A673 (cell line): Measurements from ENCODE around the gene CEND1. TPM values are rescaled to one million over a fixed set of nuclear protein-coding genes. Genes with fewer than 3 reads are reported as not detected.

ENCODE experiments used
- BruUV-seq: library from RNA; stranded (reverse); fragments of 400-500 nt; replicated peaks from 2 replicates; lab custom pipeline; 2021; lab: Mats Ljungman, UMichigan
- CTCF ChIA-PET: fragments of 300-600 bp; sonication (Branson Sonifier 250); formaldehyde crosslinking; loops from one replicate; lab custom pipeline; 2022; ENCODE audit warnings: antibody characterized with exemption; lab: Charles Lee
- POLR2A ChIA-PET: fragments of 300-600 bp; sonication (Branson Sonifier 250); formaldehyde crosslinking; loops from one replicate; lab custom pipeline; 2022; ENCODE audit warnings: antibody characterized with exemption; ENCODE audit not compliant: low non-redundant PET; lab: Charles Lee
- DNase-seq: peaks from one replicate; pipeline ENCODE4 v3.0.0-alpha.2; 2015; ENCODE audit warnings: low spot score
- H3K27ac ChIP-seq: fragments of 200-600 bp; sonication (generic); 2 replicates; pipeline ENCODE4 v1.5.1; 2016; ENCODE audit warnings: mixed run types, low read depth, mild to moderate bottlenecking, mixed read lengths, antibody characterized with exemption, low read length; ENCODE audit not compliant: poor library complexity, severe bottlenecking
- H3K27me3 ChIP-seq: fragments of 200-600 bp; sonication (generic); replicated peaks from 2 replicates; pipeline ENCODE4 v1.6.1; 2017; ENCODE audit warnings: mixed run types, low read depth, mild to moderate bottlenecking, mixed read lengths, antibody characterized with exemption, low read length; ENCODE audit not compliant: insufficient read depth, poor library complexity
- H3K36me3 ChIP-seq: fragments of 200-600 bp; sonication (generic); 2 replicates; pipeline ENCODE4 v1.6.1; 2016; ENCODE audit warnings: mixed run types, mild to moderate bottlenecking, mixed read lengths, antibody characterized with exemption, low read length; ENCODE audit not compliant: insufficient read depth, poor library complexity, severe bottlenecking
- H3K4me1 ChIP-seq: fragments of 200-600 bp; sonication (generic); 2 replicates; pipeline ENCODE4 v1.6.1; 2017; ENCODE audit warnings: mixed run types, mild to moderate bottlenecking, mixed read lengths, antibody characterized with exemption, low read length; ENCODE audit not compliant: insufficient read depth, poor library complexity, severe bottlenecking
- H3K4me3 ChIP-seq: fragments of 200-600 bp; sonication (generic); 2 replicates; pipeline ENCODE4 v1.5.1; 2016; ENCODE audit warnings: low read depth, mixed run types, mild to moderate bottlenecking, mixed read lengths, low read length; ENCODE audit not compliant: poor library complexity, severe bottlenecking
- H3K9me3 ChIP-seq: fragments of 200-600 bp; sonication (generic); 2 replicates; pipeline ENCODE4 v1.6.1; 2016; ENCODE audit warnings: mixed run types, low read depth, mild to moderate bottlenecking, mixed read lengths, antibody characterized with exemption, low read length; ENCODE audit not compliant: poor library complexity, severe bottlenecking
- EZH2 ChIP-seq: fragments of 200-600 bp; sonication (generic); IDR thresholded peaks from 2 replicates; pipeline ENCODE4 v1.6.1; 2017; ENCODE audit warnings: borderline replicate concordance, low read depth, mild to moderate bottlenecking, mixed read lengths, antibody characterized with exemption, low read length; ENCODE audit not compliant: poor library complexity, severe bottlenecking
- intact Hi-C: fragments of 100-400 bp; cut with micrococcal nuclease; formaldehyde crosslinking; loops from one replicate; pipeline ENCODE4 v1.10.0; 2022; ENCODE audit not compliant: unreplicated experiment
- total RNA-seq: library from RNA; stranded (reverse); gene quantifications from 2 replicates; pipeline ENCODE4 v1.2.3, GENCODE V29; 2021
- TF ChIP-seq, protein P1 (sequence below): fragments of 300-800, 200-600 bp; sonication (generic); conservative IDR thresholded peaks from 2 replicates; pipeline ENCODE4 v1.5.1; 2017; ENCODE audit warnings: low read depth, mild to moderate bottlenecking, antibody characterized with exemption, low read length, moderate library complexity, mixed read lengths

Gene CEND1
- total RNA-seq, 1 experiment from 2014 or later: 0.52 TPM

DNA sequence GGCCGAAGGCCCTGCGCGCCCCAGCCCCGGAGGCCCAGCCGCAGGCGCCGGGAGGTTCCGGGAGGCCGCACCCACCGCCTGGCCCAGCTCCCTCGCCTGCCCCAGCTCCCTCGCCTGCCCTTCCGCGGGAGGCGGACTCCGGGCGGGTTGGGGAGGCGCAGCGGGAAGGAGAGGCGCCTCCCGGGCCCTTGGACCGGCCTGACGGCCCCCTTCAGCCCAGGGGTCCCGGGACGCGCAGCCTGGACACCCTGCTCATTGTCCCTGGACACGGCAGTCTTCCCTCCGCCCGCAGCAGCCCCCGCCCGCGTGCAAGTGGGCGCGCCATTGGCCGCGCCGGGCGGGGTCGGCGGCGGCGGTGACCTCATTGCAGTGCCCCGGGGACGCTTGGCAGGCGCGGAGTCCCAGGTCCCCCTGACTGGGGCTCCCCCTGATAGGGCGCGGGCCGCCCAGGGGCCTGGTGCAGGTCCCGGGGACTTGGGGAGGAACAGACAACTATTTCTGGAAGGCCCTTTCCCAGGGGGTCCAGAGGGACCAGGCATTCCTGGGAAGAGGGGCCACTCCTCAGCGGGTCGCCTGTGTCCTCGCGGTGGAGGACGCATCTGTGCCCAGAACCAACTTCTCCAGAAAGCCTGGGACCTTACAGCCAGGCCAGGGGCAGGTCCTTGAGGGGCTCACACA lies 43.4 kb upstream of the CEND1 start:
- peaks cover 17% of the 10 kb centered on the region for H3K36me3 ChIP-seq
- DNase-seq: peak; percentile 45
- H3K4me1 ChIP-seq: peaks cover 15% of the 10 kb centered on the region
- no peaks in the 10 kb centered on the region for H3K27me3 ChIP-seq
- TF ChIP-seq, protein P1, sequence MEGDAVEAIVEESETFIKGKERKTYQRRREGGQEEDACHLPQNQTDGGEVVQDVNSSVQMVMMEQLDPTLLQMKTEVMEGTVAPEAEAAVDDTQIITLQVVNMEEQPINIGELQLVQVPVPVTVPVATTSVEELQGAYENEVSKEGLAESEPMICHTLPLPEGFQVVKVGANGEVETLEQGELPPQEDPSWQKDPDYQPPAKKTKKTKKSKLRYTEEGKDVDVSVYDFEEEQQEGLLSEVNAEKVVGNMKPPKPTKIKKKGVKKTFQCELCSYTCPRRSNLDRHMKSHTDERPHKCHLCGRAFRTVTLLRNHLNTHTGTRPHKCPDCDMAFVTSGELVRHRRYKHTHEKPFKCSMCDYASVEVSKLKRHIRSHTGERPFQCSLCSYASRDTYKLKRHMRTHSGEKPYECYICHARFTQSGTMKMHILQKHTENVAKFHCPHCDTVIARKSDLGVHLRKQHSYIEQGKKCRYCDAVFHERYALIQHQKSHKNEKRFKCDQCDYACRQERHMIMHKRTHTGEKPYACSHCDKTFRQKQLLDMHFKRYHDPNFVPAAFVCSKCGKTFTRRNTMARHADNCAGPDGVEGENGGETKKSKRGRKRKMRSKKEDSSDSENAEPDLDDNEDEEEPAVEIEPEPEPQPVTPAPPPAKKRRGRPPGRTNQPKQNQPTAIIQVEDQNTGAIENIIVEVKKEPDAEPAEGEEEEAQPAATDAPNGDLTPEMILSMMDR: no peak
- TF ChIP-seq EZH2: no peak
- intact Hi-C loops: no loop called here
- H3K4me3 ChIP-seq: peak overlapping the region; percentile 69
- no TSS peak for BruUV-seq
- CTCF ChIA-PET: no interaction called here
- POLR2A ChIA-PET: no interaction called here
- no peaks in the 10 kb centered on the region for H3K9me3 ChIP-seq
- peak overlapping the region; percentile 75 for H3K27ac ChIP-seq

DNA sequence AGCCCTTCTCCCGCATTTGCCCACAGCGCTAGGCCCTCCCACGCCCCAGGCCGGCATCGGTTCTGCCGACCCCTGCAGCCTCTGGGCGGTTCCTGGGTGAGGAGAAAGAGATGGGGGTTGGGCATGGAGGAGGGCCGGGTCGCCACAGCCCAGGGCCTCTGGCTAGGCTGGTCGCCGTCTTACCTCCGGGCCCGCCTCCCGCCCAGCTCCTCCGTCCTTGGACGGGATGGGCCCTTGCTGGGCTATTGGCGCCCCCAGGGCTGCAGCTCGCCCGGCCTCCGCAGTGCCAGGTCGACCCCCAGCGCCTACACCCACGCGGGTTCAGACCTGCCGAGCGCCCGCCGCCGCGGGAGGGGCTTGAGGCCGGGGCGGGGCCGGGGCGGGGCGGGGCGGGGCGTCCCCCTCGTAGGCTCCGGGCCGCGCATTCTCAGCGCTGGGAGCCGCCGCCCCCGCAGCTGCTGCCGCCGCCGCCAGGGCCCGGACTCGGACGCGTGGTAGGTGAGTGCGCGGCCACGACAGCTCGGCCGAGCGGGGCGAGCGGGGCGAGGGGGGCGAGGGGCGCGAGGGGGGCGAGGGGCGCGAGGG lies 42.7 kb upstream of the CEND1 start, which contains the start of gene CD151:
TSS of gene CD151 (plus strand) at position 424 of the 585 bp plus-strand sequence. CDS start 3,118 bp downstream, outside the sequence.
- no TSS peak for BruUV-seq
- TF ChIP-seq, protein P1: no peak
- TF ChIP-seq EZH2: no peak
- intact Hi-C loops: no loop called here
- H3K27me3 ChIP-seq: no peaks in the 10 kb centered on the region
- H3K9me3 ChIP-seq: no peaks in the 10 kb centered on the region
- peak; percentile 70 for DNase-seq
- ChIA-PET POLR2A (no interaction called here), CTCF (no interaction called here)
- peaks cover 14% of the 10 kb centered on the region for H3K36me3 ChIP-seq
- peak within 1 kb of the TSS; percentile 69 for H3K4me3 ChIP-seq
- peaks cover 21% of the 10 kb centered on the region for H3K4me1 ChIP-seq
- peak within 1 kb of the TSS; percentile 75 for H3K27ac ChIP-seq

DNA sequence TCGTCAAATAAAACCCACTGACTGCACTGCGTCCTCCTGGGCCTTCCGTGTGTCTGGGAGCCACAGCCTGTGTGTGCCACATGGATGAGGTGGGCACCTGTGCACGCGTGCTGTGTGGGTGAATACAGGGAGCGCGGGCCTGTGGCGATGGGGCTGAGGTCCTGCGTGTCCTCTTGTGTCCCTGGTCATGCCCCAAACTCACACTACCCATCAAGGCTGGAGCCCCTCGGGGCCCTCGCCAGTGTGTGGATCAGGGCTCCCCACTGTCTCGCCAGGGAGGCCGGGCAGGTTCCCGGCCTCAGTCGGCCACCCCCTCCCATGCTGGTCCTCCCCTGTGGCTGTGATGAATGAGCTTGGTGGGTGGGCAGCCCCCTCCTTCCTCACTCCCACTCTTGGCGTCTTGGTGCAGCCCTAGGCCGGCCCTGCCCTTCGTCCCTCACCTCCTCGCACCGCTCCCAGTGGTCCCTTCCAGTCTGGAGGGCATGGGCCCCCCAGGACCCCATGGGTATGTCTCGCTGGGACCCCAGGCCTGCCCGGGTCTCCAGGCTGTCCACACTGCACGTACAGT lies 42.2 kb upstream of the CEND1 start:
- H3K4me1 ChIP-seq: peaks cover 25% of the 10 kb centered on the region
- H3K27me3 ChIP-seq: no peaks in the 10 kb centered on the region
- H3K4me3 ChIP-seq: peak overlapping the region; percentile 69
- TF ChIP-seq EZH2: no peak
- TF ChIP-seq, protein P1: no peak
- ChIA-PET CTCF (no interaction called here), POLR2A (no interaction called here)
- no peak for DNase-seq
- intact Hi-C loops: no loop called here
- H3K9me3 ChIP-seq: no peaks in the 10 kb centered on the region
- H3K36me3 ChIP-seq: peaks cover 10% of the 10 kb centered on the region
- no TSS peak for BruUV-seq
- peak overlapping the region; percentile 54 for H3K27ac ChIP-seq
